Measurements from ENCODE around the gene CCT7.

CCT7 gene

DNA sequence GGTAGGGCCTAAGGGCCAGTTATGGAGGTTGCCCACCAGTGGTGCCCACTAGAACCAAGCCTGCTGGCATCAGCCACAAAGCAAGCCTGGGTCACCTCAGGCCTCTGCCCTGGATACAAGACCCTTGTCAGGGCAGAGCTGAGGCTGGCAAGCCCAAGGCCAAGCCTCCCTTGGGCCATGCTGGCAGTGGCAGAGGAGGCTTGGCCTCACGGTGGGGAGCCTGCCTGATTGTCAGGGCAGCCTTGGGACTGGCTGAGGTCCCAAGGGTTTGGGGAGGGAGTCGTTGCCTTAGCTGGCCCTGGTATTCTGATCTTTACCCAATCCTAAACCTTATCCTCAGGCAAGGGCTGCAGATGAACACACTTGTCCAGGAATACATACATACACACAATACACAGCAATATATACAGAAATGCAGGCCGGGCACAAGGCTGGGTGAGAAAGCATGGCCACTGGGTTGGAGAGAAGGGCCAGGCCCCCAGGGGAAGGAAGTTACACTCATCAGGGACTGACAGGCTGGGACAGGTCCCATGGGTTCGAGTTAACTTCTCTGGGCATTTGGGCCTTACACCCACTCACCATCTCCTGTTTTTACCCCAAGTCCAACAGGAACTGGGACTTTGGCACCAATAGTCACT lies 21.0 kb downstream of the CCT7 start:
- TF ChIP-seq, protein P1, sequence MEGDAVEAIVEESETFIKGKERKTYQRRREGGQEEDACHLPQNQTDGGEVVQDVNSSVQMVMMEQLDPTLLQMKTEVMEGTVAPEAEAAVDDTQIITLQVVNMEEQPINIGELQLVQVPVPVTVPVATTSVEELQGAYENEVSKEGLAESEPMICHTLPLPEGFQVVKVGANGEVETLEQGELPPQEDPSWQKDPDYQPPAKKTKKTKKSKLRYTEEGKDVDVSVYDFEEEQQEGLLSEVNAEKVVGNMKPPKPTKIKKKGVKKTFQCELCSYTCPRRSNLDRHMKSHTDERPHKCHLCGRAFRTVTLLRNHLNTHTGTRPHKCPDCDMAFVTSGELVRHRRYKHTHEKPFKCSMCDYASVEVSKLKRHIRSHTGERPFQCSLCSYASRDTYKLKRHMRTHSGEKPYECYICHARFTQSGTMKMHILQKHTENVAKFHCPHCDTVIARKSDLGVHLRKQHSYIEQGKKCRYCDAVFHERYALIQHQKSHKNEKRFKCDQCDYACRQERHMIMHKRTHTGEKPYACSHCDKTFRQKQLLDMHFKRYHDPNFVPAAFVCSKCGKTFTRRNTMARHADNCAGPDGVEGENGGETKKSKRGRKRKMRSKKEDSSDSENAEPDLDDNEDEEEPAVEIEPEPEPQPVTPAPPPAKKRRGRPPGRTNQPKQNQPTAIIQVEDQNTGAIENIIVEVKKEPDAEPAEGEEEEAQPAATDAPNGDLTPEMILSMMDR (IDR thresholded peaks at IDR 0.05; ENCODE audit: low read length, missing control alignments) = no peak
- DNase-seq (ENCODE audit: low read depth) = no peak
- no peak overlapping the region for H3K4me3 ChIP-seq (replicated peaks; ENCODE audit: low read depth, low read length)

DNA sequence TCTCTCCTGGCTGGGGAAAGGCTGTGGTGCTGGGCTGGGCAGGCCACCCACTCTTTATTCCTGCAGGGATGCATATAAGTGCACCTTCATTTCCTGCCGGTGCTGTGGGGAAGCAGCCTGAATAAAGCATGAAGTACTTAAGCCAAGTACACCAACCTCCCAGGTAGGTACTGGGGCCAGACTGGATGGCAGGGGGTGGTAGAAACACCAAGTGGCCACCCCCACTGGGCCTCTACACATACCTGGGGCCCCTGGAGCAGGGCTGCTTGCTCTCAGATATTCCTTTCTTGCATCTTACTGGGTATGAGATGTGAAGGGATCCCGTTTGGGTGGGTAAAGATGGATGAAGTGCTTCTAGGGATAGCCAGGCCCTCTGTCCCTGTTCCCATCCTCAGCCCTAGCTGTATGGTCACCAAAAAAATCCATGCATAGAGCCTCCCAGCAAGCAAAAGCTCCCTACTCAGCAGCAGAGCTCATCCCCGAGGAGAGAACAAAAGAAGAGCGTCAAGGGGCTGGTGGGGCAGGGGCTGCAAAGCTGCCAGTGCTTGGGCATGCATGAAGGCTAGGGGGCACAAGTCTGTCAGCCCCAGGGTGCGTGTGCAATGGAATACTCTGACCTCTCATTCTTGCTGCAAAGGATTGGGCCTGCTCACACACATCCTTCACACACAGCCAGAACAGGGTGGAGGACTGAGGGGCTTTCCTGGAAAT lies 22.0 kb downstream of the CCT7 start:
- H3K4me3 ChIP-seq (replicated peaks; ENCODE audit: low read depth, low read length) = no peak overlapping the region
- DNase-seq (ENCODE audit: low read depth) = no peak
- TF ChIP-seq, protein P1 (IDR thresholded peaks at IDR 0.05; ENCODE audit: low read length, missing control alignments) = no peak

DNA sequence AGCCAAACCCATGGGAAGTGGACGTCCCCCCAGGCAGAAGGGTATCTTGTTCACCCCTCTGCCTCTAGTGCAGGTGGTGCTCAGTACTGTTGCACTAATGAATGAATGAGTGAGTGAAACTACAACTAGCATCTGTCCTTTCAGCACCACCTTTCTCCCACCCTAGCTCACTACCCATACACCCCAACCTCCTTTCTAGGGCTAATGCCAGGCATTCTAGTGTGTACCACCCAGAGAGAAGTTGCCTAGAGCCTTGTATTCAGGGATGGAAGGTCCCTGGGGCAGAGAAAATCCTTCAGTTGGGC lies 22.5 kb downstream of the CCT7 start:
- no peak for DNase-seq (ENCODE audit: low read depth)
- no peak overlapping the region for H3K4me3 ChIP-seq (replicated peaks; ENCODE audit: low read depth, low read length)
- TF ChIP-seq, protein P1 (IDR thresholded peaks at IDR 0.05; ENCODE audit: low read length, missing control alignments) = no peak

DNA sequence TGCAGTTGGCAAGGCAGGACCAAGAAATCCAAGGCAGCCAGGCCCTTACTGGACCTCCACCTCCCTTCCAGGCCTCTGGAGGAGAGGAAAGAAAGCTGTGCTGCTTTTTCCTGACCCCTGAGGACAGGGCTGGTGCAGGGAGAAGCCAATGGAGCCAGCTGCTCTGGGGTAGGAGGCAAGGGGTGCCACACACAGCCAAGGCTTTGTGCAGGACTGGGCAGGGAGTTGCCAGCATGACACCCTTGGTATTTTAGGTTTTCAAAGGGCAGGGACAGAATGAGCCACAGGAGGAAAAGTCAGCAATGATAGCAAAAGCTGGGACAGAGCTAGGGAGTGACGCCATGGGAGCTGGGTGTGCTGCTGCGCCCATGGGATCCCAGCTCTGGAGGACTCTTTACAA lies 22.9 kb downstream of the CCT7 start:
- TF ChIP-seq, protein P1 (IDR thresholded peaks at IDR 0.05; ENCODE audit: low read length, missing control alignments) = no peak
- DNase-seq (ENCODE audit: low read depth) = no peak

DNA sequence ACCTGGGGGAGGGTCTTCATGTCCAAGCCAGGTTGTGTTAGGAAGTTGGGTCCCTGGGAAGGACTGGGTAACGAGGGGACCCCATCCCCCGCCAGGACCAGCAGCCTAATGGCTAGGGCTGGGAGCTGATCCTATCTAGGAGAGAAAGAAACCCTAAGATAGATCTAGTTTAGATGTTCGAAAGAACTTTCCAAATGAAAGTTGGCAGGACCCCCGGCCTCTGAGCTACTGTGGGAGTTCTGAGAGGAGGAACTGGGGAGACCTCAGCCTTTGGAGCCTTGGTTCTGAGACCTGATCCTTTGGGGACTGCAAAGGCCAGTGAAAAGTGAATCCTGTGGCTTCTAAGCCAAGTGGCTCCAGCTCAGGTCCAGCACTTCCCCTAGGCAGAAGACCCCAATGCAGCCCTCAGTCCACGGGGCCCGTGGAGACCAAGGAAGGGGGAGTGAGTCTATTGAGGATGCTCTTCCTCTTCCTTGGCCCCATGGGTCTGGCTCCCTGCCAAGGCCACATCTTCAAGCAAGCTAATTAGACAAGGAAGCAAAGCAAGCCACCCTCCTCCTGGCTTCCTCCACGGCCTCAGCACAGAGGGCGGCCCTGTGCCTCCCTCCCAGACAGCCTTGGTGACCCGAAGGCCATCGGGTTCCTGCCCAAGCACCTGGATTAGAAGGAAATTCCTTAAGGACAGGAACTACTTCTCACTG lies 23.5 kb downstream of the CCT7 start:
- TF ChIP-seq, protein P1 (IDR thresholded peaks at IDR 0.05; ENCODE audit: low read length, missing control alignments) = no peak
- no peak for DNase-seq (ENCODE audit: low read depth)
- no peak overlapping the region for H3K4me3 ChIP-seq (replicated peaks; ENCODE audit: low read depth, low read length)

More for the DNA sequence above, 22.9 kb downstream of the CCT7 start:
- H3K4me3 ChIP-seq (replicated peaks; ENCODE audit: low read depth, low read length) = no peak overlapping the region

DNA sequence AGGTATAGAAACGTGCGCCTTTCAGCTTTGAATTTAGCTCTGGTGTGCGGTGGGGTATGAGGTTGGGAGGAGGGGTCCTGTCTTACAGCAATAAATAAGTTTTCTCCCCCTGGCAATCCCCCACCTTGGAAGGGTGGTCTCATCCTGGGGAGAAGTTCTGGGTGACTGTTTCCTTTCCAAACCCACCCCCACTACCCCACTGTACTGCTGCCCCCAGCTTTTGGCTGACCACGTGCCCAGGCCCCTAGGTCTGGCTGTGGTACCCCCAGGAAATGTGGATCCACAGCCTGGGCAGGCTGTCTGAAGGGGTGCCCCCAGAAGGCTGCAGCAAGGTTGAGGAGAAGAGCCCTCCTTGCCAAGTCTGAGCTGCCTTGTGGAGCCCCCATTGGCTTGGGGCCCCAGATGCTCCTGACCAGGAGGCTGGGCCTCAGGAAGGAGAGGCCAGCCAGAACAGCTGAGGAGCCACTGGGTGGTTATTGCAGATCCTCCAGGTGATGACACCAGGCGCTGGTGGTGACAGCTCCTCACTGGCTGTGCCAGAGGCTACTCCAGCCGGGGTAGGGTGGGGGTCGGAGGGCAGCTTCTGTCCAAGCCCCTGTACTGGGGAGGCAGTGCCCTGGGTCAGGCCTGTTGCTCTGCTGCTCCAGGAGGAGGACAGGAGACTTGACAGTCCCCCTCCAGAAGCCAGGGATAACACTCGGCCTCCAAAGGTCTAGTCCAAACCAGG lies 24.2 kb downstream of the CCT7 start:
- no peak for DNase-seq (ENCODE audit: low read depth)
- H3K4me3 ChIP-seq (replicated peaks; ENCODE audit: low read depth, low read length) = no peak overlapping the region
- TF ChIP-seq, protein P1 (IDR thresholded peaks at IDR 0.05; ENCODE audit: low read length, missing control alignments) = no peak
